BJ (cell line): ENCODE data around the gene DYNLT2. TPM values are rescaled to one million over a fixed set of nuclear protein-coding genes. Genes with fewer than 3 reads are reported as not detected.

Experiments
- CTCF ChIA-PET: fragments of 350-600 bp; formaldehyde crosslinking; extraction: SDS; loops from one replicate; lab custom pipeline; 2021; ENCODE audit warnings: antibody characterized with exemption, inconsistent platforms; lab: Yijun Ruan, JAX
- POLR2A ChIA-PET: fragments of 300-600 bp; sonication (Branson Sonifier 250); formaldehyde crosslinking; extraction: SDS; loops from one replicate; lab custom pipeline; 2021; ENCODE audit warnings: antibody characterized with exemption; lab: Charles Lee
- DNase-seq: peaks from one replicate; pipeline ENCODE4 v3.0.0-alpha.2; 2011; ENCODE audit warnings: low read depth
- H3K27me3 ChIP-seq: 2 replicates; pipeline ENCODE4 v1.6.0; 2011; ENCODE audit warnings: low read length; ENCODE audit not compliant: control insufficient read depth, insufficient read depth
- H3K36me3 ChIP-seq: 2 replicates; pipeline ENCODE4 v1.5.1; 2011; ENCODE audit warnings: low read length; ENCODE audit not compliant: control insufficient read depth, insufficient read depth
- H3K4me3 ChIP-seq: 2 replicates; pipeline ENCODE4 v1.5.1; 2011; ENCODE audit warnings: low read depth, mild to moderate bottlenecking, control low read depth, low read length
- polyA plus RNA-seq: library from polyadenylated mRNA; depleted of rRNA; stranded (reverse); fragments of >200 nt; gene quantifications from 2 replicates; pipeline ENCODE4 v1.2.3, GENCODE V29; 2011
- TF ChIP-seq, protein P1 (sequence below): IDR thresholded peaks from 2 replicates; pipeline ENCODE4 v1.5.1; 2011; ENCODE audit warnings: low read depth, mild to moderate bottlenecking, control low read depth, inconsistent platforms, low read length, moderate library complexity; ENCODE audit not compliant: insufficient read depth

DYNLT2 gene
- polyA plus RNA-seq, 1 experiment: 0.32 TPM

DNA sequence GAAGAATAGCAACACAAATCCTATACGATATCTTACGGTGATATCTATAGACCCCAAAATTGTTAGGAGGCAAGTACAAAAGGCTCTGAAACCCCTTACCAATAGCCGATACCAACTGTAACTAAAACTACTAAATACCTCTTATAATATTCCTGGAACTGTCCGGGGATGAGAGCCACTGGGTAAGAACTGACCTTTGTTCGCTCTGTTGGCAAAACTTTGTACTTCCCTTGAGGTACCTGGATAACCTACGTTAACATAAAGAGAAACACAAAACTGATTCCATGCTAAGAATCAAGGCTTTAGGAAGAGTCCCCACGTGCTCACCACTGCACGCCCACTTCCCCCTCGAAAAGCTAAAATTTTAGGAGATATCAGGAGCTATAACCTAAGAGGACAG, 36.8 kb downstream of the DYNLT2 start:
- Histone ChIP-seq H3K27me3 (no peaks in the 10 kb centered on the region), H3K36me3 (peaks cover 8% of the 10 kb centered on the region; the same call in 1 of the 2 replicates), H3K4me3 (no peak overlapping the region)
- CTCF ChIA-PET: interaction anchor here (0.6 kb wide), 1 partner anchor 11 kb away, joined by 3 read pairs; no protein-coding TSS in a partner anchor
- DNase-seq: no peak
- TF ChIP-seq, protein P1, sequence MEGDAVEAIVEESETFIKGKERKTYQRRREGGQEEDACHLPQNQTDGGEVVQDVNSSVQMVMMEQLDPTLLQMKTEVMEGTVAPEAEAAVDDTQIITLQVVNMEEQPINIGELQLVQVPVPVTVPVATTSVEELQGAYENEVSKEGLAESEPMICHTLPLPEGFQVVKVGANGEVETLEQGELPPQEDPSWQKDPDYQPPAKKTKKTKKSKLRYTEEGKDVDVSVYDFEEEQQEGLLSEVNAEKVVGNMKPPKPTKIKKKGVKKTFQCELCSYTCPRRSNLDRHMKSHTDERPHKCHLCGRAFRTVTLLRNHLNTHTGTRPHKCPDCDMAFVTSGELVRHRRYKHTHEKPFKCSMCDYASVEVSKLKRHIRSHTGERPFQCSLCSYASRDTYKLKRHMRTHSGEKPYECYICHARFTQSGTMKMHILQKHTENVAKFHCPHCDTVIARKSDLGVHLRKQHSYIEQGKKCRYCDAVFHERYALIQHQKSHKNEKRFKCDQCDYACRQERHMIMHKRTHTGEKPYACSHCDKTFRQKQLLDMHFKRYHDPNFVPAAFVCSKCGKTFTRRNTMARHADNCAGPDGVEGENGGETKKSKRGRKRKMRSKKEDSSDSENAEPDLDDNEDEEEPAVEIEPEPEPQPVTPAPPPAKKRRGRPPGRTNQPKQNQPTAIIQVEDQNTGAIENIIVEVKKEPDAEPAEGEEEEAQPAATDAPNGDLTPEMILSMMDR: no peak
- POLR2A ChIA-PET: no interaction called here

DNA sequence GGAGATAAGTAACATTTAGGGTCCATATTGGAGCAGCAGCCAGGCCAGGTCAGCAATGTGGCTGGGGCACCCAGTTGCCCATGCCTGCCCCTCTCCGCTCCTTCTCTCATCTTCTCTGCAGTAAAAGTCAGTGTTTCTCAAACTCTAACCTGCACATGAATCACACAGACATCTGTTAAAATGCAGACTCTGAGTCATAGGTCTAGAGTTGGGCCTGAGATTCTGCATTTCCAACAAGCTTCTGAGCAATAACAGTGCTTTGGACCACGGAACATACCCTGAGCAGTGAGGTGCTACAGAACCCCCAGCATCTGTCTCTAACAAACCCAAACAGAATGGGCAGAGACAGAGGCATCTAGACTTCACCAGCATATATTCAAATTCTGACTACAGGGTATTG, 37.2 kb downstream of the DYNLT2 start:
- Histone ChIP-seq H3K4me3 (no peak overlapping the region), H3K27me3 (no peaks in the 10 kb centered on the region), H3K36me3 (peaks cover 8% of the 10 kb centered on the region; the same call in 1 of the 2 replicates)
- DNase-seq: no peak
- ChIA-PET POLR2A (no interaction called here), CTCF (no interaction called here)
- TF ChIP-seq, protein P1: no peak

DNA sequence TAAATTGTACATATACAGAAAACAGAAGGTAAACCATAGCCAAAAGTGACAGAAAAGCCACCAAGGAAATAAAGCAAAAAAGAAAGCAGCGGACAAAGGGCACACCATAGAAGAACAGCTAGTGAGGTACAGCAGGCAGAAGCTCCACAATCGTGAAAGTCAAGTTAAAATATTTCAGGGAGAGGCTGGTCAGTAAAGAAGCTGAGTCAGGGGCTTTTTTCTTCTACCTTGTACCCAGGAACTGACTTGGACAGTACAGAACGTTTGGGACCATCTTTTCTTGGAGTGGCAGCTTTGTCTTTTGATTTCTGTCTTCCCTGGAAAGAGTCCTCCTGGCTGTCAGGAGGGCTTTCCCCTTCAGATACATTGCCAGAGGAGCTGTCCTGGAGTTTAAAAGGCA, 41.4 kb downstream of the DYNLT2 start:
- DNase-seq: no peak
- no peak overlapping the region for H3K4me3 ChIP-seq
- ChIA-PET POLR2A (no interaction called here), CTCF (interaction anchor here (1.3 to 1.4 kb wide), 2 partner anchors 9 to 81 kb away, joined by 3 read pairs; no protein-coding TSS in a partner anchor)
- TF ChIP-seq, protein P1: no peak
- peaks cover 8% of the 10 kb centered on the region; the same call in 1 of the 2 replicates for H3K36me3 ChIP-seq
- H3K27me3 ChIP-seq: no peaks in the 10 kb centered on the region

DNA sequence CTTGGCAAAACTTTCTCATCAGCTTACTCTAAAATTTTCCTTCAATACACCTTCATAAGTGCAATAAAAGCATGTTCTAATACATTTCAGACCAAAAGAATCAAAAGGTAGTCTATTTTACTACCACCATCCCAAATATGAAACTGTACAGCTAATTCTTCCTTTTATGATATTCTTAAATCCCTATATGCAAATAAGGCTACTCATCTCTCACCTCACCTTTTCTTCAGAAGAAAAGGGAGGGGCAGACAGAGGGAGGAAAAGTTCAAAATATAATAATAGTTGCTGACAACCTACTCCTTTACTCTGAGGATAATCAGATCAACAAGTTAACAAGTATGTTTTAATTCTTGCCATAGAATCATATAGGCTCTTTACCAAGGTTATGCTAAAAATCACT, 42.1 kb downstream of the DYNLT2 start:
- POLR2A ChIA-PET: no interaction called here
- TF ChIP-seq, protein P1: no peak
- Histone ChIP-seq H3K27me3 (no peaks in the 10 kb centered on the region), H3K36me3 (peaks cover 6% of the 10 kb centered on the region; the same call in 1 of the 2 replicates), H3K4me3 (no peak overlapping the region)
- DNase-seq: no peak
- CTCF ChIA-PET: interaction anchor here (0.6 to 1.3 kb wide), 3 partner anchors 10 to 287 kb away, joined by 3 read pairs; no protein-coding TSS in a partner anchor

DNA sequence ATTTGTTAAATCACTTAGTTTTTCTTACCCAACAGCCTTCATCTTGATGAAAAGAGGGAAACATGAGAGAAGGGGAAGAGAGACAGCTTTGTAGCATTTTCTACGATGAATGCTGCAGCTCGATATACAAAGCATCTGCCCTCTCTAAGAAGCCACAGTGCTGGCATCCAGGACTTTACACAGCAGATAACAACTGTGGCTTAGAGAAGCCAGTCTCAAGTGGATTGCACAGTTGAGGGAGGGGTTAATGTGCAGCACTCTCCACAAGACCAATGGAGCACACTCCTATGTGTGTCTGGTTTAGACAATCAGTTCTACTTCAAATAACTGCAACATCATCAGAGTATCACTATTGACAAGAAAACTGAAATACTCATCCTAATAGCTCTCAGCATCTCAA, 43.6 kb downstream of the DYNLT2 start:
- TF ChIP-seq, protein P1: no peak
- ChIA-PET POLR2A (no interaction called here), CTCF (no interaction called here)
- Histone ChIP-seq H3K36me3 (peaks cover 4% of the 10 kb centered on the region; the same call in 1 of the 2 replicates), H3K27me3 (no peaks in the 10 kb centered on the region), H3K4me3 (no peak overlapping the region)
- no peak for DNase-seq
